HG02885 (cell line): ENCODE data around the gene RAI14.

Experiments used
- ATAC-seq: cut with Tn5 transposase; IDR thresholded peaks from one replicate; pipeline ENCODE4 v1.9.1; 2021; ENCODE audit warnings: mild to moderate bottlenecking; ENCODE audit not compliant: unreplicated experiment, poor library complexity

RAI14 gene

GRCh38 chr5:34656001-34656699 is at the start of gene RAI14:
TSS of gene RAI14 (plus strand) at chr5:34656328. CDS start at chr5:34686920, 30,592 bp downstream.
- no peak for ATAC-seq

DNA sequence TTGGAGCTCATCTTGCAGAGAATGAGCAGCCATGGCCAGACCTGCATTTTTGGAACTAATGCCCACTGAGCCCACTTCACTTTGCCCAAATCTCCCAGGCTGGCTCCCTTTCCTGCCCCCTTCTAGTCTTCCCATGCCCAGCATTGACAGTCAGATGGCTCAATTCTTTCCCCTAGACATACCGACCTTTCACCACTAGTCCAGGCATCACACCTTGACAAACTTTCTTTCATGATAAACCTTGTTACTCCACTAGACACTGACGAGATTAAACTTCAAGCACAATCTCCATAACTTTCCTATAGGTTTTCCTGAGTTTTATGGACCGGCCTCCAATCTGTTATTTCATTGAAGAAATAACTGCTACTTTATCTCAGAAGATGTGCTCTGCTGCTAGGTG is 47.8 kb upstream of the RAI14 start:
- no peak for ATAC-seq

DNA sequence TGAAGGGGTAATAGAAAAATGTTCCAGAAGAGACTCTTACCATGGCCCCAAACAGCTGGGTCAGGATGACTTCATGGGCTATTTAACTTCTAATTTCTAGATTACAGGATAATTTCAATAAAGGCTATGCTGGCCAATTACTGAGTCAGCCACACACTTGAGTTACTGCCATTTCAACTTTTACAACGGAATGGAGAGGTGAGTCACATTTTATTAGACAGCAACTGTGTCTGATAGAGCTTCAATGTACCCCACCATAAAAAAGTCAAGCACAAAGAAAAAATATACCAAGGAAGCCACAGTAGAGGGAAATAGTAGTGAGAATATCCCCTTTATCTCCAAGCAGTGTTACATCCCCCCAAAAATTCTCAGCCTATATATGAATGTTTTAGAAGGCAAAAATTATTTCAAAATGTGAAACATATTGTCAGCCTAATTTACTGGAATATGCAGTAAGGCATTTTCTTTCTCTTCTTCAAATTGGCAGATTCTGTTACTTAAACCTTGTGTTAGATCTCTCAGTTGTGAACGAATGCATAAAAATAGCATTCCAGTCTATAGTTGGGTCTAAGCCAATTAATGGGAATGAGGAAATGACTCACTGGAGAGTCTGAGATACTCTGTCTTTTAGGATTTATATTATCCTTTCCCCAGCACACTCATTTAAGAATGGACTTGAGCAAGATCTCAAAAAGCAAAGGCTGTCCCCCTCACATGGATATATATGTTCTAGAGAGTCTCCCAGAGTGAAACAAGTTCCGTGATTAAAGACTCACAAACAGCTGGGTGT is 47.1 kb upstream of the RAI14 start:
- ATAC-seq: no peak

- no peak for ATAC-seq
Observed at GRCh38 chr5:34609951-34610441, 46.1 kb upstream of the RAI14 start.

- ATAC-seq: no peak
Observed at GRCh38 chr5:34610546-34610945, 45.6 kb upstream of the RAI14 start.

DNA sequence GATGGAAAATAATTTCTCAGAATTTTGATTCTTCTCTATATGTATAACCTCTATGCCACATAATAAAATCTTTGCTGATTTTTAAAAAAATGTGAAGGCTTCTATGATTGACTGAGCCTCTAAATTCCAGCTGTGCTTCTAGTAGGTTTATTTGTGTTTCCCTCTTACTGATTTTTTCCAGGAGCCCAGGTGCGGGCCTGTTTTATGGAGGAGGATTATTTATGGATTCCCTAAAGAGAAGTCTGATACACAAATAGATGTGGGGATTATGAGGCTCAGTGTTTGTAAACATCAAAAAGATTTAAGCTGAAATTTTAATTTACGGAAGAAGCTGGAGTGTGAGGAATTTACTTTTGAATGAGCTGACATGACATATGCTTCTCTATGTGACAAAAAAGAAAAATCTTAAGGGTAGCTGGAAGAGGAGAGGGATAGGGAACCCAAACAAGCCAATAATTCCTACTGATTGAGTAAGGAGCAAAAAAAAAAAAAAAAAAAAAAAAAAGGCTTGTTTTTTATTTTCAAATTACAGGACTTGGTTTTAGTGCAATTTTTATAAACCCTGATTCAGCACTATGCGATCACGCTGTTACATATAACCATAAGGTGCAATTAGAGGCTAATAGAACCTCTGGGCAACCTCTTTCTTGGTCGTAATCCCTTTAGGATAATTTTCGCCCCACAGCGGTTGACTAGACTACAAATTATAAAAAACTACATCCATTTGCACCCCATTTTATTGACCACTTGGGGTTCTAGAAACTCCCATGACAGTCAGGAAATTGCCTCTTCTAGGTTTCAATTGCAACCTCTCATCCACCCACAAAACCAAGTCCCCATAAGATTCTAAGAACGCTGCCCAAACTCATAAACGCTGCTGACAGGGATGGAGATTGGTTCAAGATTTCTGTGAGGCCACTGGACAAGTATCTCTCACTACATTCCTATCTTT is 44.4 kb upstream of the RAI14 start:
- ATAC-seq: no peak

GRCh38 chr5:34616651-34617050 is 39.5 kb upstream of the RAI14 start:
- ATAC-seq: no peak

GRCh38 chr5:34618371-34619065 is 37.6 kb upstream of the RAI14 start:
- ATAC-seq: no peak

GRCh38 chr5:34620185-34620584 is 35.9 kb upstream of the RAI14 start:
- ATAC-seq: no peak

DNA sequence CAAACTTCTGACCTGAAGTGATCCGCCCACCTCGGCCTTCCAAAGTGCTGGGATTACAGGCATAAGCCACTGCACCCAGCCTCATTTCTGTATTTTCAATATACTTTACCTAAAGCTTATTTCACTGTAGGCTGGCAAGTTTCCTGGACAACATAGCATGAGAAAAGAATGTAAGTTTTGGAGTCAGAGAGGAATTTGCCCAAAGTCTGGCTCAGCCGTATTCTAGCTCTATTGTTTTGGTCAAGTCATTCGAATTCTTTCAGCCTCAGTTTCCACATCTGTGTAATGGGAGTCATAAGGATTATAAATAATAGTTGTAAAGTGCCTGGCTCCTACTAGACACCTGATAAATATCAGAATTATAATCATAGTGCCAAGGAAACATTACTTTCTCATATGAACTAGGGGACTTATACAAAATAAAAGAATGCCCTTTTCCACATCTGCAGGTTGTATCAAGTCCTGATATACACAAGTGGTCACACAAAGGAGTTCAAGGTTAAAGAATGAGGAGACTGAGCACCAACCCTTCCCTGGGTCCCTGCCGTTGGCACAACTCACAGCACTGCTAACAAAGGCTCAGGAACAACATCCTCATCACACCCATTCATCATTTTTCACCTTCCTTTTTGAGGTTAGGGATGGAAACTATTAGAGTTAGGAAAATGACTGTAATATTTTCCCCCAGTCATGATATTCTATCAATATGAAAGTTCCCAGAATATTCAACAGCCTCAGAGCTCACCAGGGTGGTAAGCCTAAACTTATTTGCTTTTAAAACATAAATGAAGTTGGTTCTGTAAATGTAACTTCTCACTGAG is 34.6 kb upstream of the RAI14 start:
- no peak for ATAC-seq

GRCh38 chr5:34622098-34622400 is 34.1 kb upstream of the RAI14 start:
- no peak for ATAC-seq

DNA sequence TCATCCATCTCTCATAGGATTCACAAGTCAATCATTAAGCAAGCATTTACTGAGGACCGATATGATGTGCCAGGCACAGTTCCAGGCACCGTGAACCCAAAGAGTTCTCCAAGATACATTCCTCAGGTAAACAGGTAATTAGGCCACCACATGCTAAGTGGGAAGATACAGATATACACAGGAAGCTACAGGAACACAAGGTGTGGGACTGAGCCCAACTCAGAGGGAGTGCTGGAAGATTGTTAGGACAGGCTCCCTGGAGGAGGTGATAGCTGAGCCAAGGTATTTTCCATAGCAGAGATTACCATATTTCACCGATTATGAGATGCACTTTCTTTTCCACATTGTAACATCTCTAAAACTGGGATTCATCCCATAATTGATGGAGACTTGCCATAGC is 31.4 kb upstream of the RAI14 start:
- no peak for ATAC-seq

DNA sequence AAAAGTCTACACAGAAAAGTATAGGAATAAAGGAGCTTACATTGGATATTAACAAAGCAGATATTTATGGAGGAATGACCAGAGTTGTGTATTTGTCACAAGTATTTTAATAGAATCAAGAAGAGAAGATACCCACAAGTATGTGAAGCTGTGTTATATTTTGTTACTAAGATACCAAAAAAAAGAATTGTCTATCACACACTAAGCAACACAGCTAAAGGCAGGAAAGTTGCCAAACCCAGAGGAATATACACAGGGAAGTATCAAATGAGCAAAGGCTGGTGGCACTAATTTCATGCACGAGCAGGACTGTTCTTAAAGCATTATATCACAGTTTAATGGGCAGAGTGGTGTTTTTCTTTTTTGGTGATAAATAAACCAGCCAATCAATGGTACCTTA is 30.9 kb upstream of the RAI14 start:
- no peak for ATAC-seq

- no peak for ATAC-seq
Observed at GRCh38 chr5:34626036-34626435, 30.1 kb upstream of the RAI14 start.

DNA sequence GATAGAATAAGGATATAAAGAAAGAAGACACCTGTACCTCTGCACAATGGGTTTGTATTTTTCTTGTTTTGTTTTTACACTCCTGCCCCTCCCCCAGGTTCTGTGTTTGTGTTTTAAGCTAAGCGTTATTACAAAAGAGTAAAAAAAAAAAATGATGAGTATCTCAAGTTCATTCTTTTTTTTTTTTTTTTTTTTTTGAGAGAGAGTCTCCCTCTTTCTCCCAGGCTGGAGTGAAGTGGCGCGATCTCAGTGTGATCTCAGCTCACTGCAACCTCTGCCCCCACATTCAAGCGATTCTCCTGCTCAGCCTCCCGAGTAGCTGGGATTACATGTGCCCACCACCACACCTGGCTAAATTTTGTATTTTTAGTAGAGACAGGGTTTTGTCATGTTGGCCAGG is 29.4 kb upstream of the RAI14 start:
- ATAC-seq: no peak

- ATAC-seq: no peak
Observed at GRCh38 chr5:34627794-34628193, 28.3 kb upstream of the RAI14 start.

DNA sequence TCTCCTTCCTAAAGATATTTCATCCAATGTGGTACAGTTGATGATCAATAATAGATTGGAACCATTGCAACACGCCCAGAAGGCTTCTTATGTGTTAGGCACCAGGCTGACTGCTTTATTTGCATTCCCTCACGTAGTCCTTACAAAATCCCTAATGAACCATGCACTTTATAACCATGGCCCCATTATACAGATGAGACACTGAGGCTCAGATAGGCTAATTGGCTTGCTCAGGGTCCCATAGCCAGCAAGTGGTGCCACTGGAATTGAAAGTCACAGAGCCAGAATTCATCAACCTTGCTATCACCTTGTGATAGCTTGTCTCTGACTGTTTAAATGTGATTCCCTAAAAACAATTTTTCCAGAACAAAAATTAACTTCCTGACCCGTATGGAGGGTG is 27.8 kb upstream of the RAI14 start:
- no peak for ATAC-seq

DNA sequence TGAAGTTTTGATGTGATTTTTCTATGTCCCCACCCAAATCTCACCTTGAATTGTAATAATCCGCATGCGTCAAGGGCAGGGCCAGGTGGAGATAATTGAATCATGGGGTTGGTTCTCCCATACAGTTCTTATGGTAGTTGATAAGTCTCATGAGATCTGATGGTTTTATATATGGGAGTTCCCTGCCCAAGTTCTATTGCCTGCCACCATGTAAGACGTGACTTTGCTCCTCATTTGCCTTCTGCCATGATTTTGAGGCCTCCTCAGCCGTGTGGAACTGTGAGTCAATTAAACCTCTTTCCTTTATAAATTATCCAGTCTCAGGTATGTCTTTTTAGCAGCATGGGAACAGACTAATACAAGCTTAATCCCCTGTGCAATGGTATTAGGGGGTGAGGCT is 25.5 kb upstream of the RAI14 start:
- no peak for ATAC-seq

DNA sequence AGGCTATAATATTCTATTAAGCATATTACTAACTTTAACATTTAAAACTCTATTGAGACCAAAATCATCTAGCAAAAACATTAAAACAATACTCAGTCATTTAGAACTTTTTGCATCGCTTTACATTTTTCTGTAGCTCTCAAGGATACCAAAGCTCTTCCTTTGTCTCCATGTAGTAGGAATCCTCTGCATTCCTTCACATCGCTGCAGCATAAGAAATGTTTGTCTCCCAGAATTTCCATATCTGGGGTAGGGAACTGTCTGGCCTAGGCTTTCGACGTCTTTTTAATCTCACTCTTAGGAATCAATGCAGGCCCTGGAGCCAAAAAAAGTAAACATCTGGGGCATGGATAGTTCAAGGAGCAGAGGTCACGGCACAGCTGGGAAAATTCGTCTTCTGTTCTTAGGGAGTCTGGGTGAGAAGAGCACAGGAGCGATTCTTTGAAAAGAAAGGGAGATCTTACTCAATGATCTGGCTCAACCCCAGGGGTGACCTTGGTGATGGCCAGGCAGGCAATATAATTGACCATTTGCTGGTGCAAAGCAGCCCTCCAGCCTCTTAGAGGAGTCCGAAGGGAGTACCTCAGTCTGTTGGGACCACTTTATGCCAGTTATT is 23.2 kb upstream of the RAI14 start:
- no peak for ATAC-seq
